Epithelial cell of esophagus (primary cell): Measurements from ENCODE around the gene IRF4.
A peak's percentile ranks its signal among the peaks of the same experiment; 100 is the strongest.

Source experiments
- DNase-seq: peaks from one replicate; pipeline ENCODE4 v3.0.0; 2010; ENCODE audit warnings: low read depth
- H3K4me3 ChIP-seq: 2 replicates; pipeline ENCODE4 v1.5.1; 2011; ENCODE audit warnings: mild to moderate bottlenecking, low read length, control low read depth
- TF ChIP-seq, protein P1 (sequence below): IDR thresholded peaks from 2 replicates; pipeline ENCODE4 v1.5.1; 2011; ENCODE audit warnings: low read depth, mild to moderate bottlenecking, low read length, control low read depth, inconsistent platforms; ENCODE audit not compliant: insufficient read depth; ENCODE audit errors: missing control alignments

The IRF4 gene

DNA sequence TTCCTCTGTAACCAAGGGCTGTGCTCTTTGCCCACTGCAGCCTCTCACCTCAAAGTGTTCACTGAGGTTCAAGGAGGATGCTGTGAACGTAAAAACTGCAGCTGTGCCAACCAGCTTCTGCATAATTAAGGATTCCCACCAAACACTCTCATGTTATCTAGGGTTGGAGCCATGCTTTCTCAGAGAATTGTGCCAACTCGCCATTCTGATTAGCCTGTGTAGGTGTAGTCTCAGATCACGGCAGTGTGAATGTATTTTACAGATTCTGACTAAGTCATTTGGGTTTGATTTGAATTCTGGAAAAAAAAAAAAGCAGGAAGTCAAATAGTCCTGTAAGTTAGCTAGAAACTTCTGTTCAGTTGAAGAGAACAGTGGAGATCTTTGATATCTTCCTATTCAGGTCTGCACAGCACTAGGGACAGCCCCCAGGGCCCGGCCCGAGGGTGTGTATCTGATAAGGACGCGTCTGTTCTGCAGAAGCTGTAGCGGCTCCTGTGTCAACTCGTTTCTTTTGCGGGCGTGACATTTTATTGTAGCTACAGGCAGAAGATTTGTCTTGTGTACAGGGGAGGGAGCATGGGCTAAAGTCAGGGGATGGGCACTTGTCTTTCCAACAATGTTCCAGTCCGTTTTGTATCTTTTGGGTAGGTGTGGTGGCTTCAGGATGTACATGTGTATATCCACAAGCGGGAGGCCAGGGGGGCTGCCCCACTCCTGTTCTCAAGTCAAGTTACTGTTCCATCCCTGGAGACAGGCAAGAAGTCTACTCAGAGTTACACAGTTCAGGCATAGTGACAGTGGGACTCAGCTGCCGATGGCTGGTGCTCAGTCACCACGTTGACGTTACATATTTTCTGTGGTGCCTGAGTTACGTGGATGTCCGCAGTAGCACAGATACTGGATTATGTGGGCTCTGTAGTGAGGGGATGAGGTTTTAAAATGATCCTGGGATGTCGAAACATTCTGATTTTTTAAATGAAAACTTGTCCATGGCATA is 12.4 kb downstream of the IRF4 start:
- no peak for DNase-seq
- TF ChIP-seq, protein P1, sequence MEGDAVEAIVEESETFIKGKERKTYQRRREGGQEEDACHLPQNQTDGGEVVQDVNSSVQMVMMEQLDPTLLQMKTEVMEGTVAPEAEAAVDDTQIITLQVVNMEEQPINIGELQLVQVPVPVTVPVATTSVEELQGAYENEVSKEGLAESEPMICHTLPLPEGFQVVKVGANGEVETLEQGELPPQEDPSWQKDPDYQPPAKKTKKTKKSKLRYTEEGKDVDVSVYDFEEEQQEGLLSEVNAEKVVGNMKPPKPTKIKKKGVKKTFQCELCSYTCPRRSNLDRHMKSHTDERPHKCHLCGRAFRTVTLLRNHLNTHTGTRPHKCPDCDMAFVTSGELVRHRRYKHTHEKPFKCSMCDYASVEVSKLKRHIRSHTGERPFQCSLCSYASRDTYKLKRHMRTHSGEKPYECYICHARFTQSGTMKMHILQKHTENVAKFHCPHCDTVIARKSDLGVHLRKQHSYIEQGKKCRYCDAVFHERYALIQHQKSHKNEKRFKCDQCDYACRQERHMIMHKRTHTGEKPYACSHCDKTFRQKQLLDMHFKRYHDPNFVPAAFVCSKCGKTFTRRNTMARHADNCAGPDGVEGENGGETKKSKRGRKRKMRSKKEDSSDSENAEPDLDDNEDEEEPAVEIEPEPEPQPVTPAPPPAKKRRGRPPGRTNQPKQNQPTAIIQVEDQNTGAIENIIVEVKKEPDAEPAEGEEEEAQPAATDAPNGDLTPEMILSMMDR: no peak
- H3K4me3 ChIP-seq: no peak overlapping the region

DNA sequence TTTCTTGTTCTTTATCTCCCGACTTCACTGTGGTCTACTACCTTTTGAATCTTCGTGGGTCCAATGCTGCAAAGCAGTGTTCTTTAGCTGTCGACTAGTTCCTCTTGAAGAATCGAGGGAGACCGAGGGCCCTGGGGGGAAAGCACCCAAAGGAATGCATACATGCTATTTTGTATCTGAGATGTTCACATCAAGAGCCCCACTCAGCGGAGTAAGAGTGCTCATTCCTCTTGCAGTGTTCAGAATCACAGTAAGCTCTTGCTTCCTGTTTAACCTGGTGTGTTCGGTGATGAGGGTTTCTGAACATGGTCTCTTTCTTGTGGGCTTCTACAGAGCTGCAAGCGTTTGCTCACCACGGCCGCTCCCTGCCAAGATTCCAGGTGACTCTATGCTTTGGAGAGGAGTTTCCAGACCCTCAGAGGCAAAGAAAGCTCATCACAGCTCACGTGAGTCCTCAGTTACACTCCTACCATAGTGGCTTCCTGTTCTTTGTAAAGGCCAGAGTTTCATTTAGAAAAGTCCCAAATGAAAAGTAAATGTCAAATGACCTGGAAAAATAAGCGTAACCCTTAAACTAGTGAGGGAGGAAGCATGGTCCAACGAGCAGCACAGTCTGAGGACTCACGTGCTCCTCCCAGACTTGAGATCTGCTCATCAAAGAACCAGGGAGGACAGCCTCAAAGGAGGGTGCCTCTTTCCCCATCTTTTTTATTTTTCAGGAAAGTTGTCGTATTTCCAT is 13.3 kb downstream of the IRF4 start:
- H3K4me3 ChIP-seq: no peak overlapping the region
- TF ChIP-seq, protein P1: no peak
- DNase-seq: no peak

DNA sequence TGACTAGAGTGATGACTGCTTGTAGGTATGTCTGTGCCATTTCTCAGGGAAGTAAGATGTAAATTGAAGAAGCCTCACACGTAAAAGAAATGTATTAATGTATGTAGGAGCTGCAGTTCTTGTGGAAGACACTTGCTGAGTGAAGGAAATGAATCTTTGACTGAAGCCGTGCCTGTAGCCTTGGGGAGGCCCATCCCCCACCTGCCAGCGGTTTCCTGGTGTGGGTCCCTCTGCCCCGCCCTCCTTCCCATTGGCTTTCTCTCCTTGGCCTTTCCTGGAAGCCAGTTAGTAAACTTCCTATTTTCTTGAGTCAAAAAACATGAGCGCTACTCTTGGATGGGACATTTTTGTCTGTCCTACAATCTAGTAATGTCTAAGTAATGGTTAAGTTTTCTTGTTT is 16.6 kb downstream of the IRF4 start:
- H3K4me3 ChIP-seq: no peak overlapping the region
- TF ChIP-seq, protein P1: no peak
- no peak for DNase-seq

DNA sequence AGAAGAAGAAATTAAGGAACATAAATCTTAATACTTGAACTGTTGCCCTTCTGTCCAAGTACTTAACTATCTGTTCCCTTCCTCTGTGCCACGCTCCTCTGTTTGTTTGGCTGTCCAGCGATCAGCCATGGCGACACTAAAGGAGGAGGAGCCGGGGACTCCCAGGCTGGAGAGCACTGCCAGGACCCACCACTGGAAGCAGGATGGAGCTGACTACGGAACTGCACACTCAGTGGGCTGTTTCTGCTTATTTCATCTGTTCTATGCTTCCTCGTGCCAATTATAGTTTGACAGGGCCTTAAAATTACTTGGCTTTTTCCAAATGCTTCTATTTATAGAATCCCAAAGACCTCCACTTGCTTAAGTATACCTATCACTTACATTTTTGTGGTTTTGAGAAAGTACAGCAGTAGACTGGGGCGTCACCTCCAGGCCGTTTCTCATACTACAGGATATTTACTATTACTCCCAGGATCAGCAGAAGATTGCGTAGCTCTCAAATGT is 17.1 kb downstream of the IRF4 start:
- TF ChIP-seq, protein P1: peak; percentile 35
- no peak overlapping the region for H3K4me3 ChIP-seq
- peak; percentile 22 for DNase-seq

DNA sequence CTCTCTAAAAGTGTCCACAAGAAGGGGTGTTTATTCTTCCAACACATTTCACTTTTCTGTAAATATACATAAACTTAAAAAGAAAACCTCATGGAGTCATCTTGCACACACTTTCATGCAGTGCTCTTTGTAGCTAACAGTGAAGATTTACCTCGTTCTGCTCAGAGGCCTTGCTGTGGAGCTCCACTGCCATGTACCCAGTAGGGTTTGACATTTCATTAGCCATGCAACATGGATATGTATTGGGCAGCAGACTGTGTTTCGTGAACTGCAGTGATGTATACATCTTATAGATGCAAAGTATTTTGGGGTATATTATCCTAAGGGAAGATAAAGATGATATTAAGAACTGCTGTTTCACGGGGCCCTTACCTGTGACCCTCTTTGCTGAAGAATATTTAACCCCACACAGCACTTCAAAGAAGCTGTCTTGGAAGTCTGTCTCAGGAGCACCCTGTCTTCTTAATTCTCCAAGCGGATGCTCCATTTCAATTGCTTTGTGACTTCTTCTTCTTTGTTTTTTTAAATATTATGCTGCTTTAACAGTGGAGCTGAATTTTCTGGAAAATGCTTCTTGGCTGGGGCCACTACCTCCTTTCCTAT is 17.9 kb downstream of the IRF4 start:
- H3K4me3 ChIP-seq: no peak overlapping the region
- DNase-seq: no peak
- TF ChIP-seq, protein P1: no peak

DNA sequence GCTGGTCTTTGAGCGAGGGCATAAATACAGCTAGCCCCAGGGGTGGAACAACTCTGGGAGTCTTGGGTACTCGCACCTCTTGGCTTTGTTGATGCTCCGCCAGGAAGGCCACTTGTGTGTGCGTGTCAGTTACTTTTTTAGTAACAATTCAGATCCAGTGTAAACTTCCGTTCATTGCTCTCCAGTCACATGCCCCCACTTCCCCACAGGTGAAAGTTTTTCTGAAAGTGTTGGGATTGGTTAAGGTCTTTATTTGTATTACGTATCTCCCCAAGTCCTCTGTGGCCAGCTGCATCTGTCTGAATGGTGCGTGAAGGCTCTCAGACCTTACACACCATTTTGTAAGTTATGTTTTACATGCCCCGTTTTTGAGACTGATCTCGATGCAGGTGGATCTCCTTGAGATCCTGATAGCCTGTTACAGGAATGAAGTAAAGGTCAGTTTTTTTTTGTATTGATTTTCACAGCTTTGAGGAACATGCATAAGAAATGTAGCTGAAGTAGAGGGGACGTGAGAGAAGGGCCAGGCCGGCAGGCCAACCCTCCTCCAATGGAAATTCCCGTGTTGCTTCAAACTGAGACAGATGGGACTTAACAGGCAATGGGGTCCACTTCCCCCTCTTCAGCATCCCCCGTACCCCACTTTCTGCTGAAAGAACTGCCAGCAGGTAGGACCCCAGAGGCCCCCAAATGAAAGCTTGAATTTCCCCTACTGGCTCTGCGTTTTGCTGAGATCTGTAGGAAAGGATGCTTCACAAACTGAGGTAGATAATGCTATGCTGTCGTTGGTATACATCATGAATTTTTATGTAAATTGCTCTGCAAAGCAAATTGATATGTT is 19.2 kb downstream of the IRF4 start:
- no peak overlapping the region for H3K4me3 ChIP-seq
- TF ChIP-seq, protein P1: no peak
- DNase-seq: no peak
